Activated T-cell treated with anti-CD3 and anti-CD28 coated beads, Interleukin-2, amount 50 U/mL, for 1 hour (primary cell): ENCODE results near the gene ZER1.

Experiments
- DNase-seq: peaks from one replicate; pipeline ENCODE4 v3.0.0-alpha.2; 2020

The ZER1 gene

GRCh38 chr9:128732576-128732975 is 39.2 kb downstream of the ZER1 start:
- no peak for DNase-seq

GRCh38 chr9:128731691-128732090 is 40.0 kb downstream of the ZER1 start:
- no peak for DNase-seq

- no peak for DNase-seq
Observed at GRCh38 chr9:128731093-128731492, 40.6 kb downstream of the ZER1 start.

- DNase-seq = no peak
Observed at GRCh38 chr9:128729766-128730517, 41.8 kb downstream of the ZER1 start.

GRCh38 chr9:128729302-128729701 is 42.4 kb downstream of the ZER1 start:
- DNase-seq = no peak

- no peak for DNase-seq
Observed at GRCh38 chr9:128728298-128728697, 43.4 kb downstream of the ZER1 start.

GRCh38 chr9:128727640-128728248 is 44.0 kb downstream of the ZER1 start:
- no peak for DNase-seq

GRCh38 chr9:128724744-128725211 is 46.9 kb downstream of the ZER1 start:
- DNase-seq = peak; percentile 39

- peak; percentile 98 for DNase-seq
Observed at GRCh38 chr9:128723866-128724743, 47.6 kb downstream of the ZER1 start, which contains the start of gene ZDHHC12. Gene ZDHHC12 (minus strand): TSS chr9:128724127. CDS start chr9:128724093, 34 bp downstream.

- no peak for DNase-seq
Observed at GRCh38 chr9:128723352-128723865, 48.3 kb downstream of the ZER1 start.

- DNase-seq = no peak
Observed at GRCh38 chr9:128722380-128723351, 49.1 kb downstream of the ZER1 start.

- DNase-seq = no peak
Observed at GRCh38 chr9:128721487-128722010, 50.2 kb downstream of the ZER1 start.

GRCh38 chr9:128720841-128721486 is 50.8 kb downstream of the ZER1 start:
- no peak for DNase-seq

GRCh38 chr9:128719919-128720605 is 51.7 kb downstream of the ZER1 start:
- DNase-seq = no peak

GRCh38 chr9:128718475-128718874 is 53.3 kb downstream of the ZER1 start:
- no peak for DNase-seq

- DNase-seq = no peak
Observed at GRCh38 chr9:128718047-128718446, 53.7 kb downstream of the ZER1 start.

GRCh38 chr9:128716581-128717254 is 55.0 kb downstream of the ZER1 start:
- no peak for DNase-seq

- DNase-seq = no peak
Observed at GRCh38 chr9:128715436-128715750, 56.3 kb downstream of the ZER1 start.

- no peak for DNase-seq
Observed at GRCh38 chr9:128714586-128715435, 56.9 kb downstream of the ZER1 start.
